CD1c-positive myeloid dendritic cell (primary cell): ENCODE measurements around the gene THSD8.
"Not testable (repeated sequence)": the region's sequence is repeated elsewhere in the genome, so short reads cannot be mapped to it uniquely, and the experiment has no call there.

ENCODE experiments used
- DNase-seq: peaks from one replicate; pipeline ENCODE4 v3.0.0-alpha.2; 2016; ENCODE audit errors: extremely low spot score

The THSD8 gene

GRCh38 chr19:12792051-12792852 is 9.6 kb upstream of the THSD8 start:
- peak; percentile 83 for DNase-seq

- DNase-seq = no peak
These were observed 9.0 kb upstream of the THSD8 start for GRCh38 chr19:12792853-12793289.

GRCh38 chr19:12793290-12794195 is 8.3 kb upstream of the THSD8 start:
- DNase-seq = peak; percentile 97

GRCh38 chr19:12794196-12794941 is 7.5 kb upstream of the THSD8 start:
- peak; percentile 37 for DNase-seq

GRCh38 chr19:12794971-12795381 is 6.9 kb upstream of the THSD8 start:
- no peak for DNase-seq

- peak; percentile 89 for DNase-seq
These were observed 5.5 kb upstream of the THSD8 start for GRCh38 chr19:12796146-12797071.

- no peak for DNase-seq
These were observed 4.7 kb upstream of the THSD8 start for GRCh38 chr19:12797141-12797587.

GRCh38 chr19:12797607-12798006 is 4.3 kb upstream of the THSD8 start:
- DNase-seq = not testable (repeated sequence)

GRCh38 chr19:12799742-12800465 is 2.0 kb upstream of the THSD8 start:
- DNase-seq = no peak

GRCh38 chr19:12800466-12800770 is 1.5 kb upstream of the THSD8 start:
- DNase-seq = no peak

- no peak for DNase-seq
These were observed 875 bp upstream of the THSD8 start for GRCh38 chr19:12800923-12801465.

GRCh38 chr19:12802267-12803106 is 618 bp downstream of the THSD8 start:
- DNase-seq = peak; percentile 7

- DNase-seq = no peak
These were observed 2.2 kb downstream of the THSD8 start for GRCh38 chr19:12804051-12804450.

GRCh38 chr19:12806242-12807081 is 4.6 kb downstream of the THSD8 start, which contains the start of gene RNASEH2A:
Gene RNASEH2A (plus strand): TSS chr19:12806584. CDS start chr19:12806674, 90 bp downstream.
- peak; percentile 94 for DNase-seq

GRCh38 chr19:12815088-12815487 is 13.2 kb downstream of the THSD8 start:
- DNase-seq = no peak

GRCh38 chr19:12817188-12817587 is 15.3 kb downstream of the THSD8 start:
- DNase-seq = not testable (repeated sequence)

- DNase-seq = not testable (repeated sequence)
These were observed 15.9 kb downstream of the THSD8 start for GRCh38 chr19:12817810-12818209.

GRCh38 chr19:12821761-12822160 is 19.9 kb downstream of the THSD8 start:
- no peak for DNase-seq
